ENCODE data around the gene RAB3GAP1.

- no peak for TF ChIP-seq CTCF (IDR thresholded peaks at IDR 0.05; ENCODE audit: low read length)
- no peak for TF ChIP-seq EZH2 (IDR thresholded peaks at IDR 0.05; ENCODE audit: borderline replicate concordance, low read length)
Measured at GRCh38 chr2:135164431-135164830, 112.3 kb downstream of the RAB3GAP1 start.

Measured in OCI-LY1 (cell line).